PFSK-1 (cell line): ENCODE measurements around the gene INSYN1.

Source experiments
- FOXP2 ChIP-seq: optimal IDR thresholded peaks from 2 replicates; pipeline ENCODE3; 2011; ENCODE audit warnings: borderline replicate concordance, control low read depth, inconsistent platforms; ENCODE audit not compliant: insufficient read depth; ENCODE audit errors: extremely low read length, extremely low read depth
- POLR2AphosphoS5 ChIP-seq: IDR thresholded peaks from 2 replicates; pipeline ENCODE4 v1.6.1; 2012; ENCODE audit warnings: low read depth, mild to moderate bottlenecking, control low read depth, low read length, moderate library complexity
- REST ChIP-seq, 2 experiments: IDR thresholded peaks; 2 replicates each; pipeline versions ENCODE4 v1.6.1 to v1.8.0; 2011 to 2012; ENCODE audit warnings: low read depth in 2 of 2, low read length in 2 of 2, control low read depth in 1 of 2, inconsistent platforms in 1 of 2, mild to moderate bottlenecking in 1 of 2, moderate library complexity in 1 of 2; ENCODE audit not compliant: insufficient read depth in 1 of 2
- SIN3A ChIP-seq: IDR thresholded peaks from 2 replicates; pipeline ENCODE4 v1.6.1; 2012; ENCODE audit warnings: mild to moderate bottlenecking, low read length, moderate library complexity, borderline replicate concordance; ENCODE audit not compliant: insufficient read depth
- TAF1 ChIP-seq: IDR thresholded peaks from 2 replicates; pipeline ENCODE4 v1.6.1; 2012; ENCODE audit warnings: low read length, control low read depth, borderline replicate concordance; ENCODE audit not compliant: insufficient read depth

The INSYN1 gene

DNA sequence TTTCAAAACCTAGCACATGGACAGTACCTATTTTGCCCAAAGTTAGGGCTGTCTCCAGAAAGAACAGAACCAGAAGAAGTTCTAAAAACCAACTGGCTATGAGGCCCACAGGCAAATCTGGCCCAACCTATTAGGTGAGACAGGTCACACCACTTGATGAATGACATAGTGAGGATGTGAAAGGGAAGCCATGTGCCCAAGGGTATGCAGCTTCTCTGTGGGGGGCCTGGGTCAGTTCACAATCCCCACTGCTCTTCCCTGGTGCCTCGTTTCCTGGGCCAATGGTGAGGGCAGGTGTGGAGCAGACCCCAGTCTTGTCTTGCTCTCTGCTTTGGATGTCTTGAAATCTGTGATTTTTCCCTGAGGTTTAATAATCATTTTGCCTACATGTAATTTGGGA, 8.9 kb downstream of the INSYN1 start:
- TF ChIP-seq FOXP2: no peak
- no peak for TF ChIP-seq POLR2AphosphoS5
- TF ChIP-seq SIN3A: no peak

DNA sequence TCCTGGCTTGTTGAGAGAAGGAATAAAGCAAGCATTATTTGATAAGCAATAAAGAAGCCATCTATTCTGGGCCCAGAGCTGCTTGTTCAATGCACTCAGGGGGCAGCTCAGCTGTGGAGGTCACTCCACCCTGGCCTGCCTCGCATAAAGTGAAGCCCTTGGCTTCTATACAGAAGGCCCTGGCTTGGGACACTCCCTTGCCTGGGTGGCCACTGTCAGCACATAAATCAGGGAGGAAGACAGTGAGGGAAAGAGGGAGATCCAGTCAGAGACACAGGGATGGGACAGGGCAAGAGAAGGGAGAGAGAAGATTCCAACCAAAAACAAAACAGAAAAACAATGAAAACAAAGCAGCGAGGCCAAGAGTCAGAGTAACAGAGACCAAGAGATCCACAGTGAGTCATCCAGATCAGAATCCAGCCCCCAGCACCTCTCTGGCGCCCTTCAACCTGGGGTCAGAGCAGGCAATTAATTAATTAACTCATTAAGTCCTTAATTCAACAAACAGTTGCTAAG, 11.8 kb downstream of the INSYN1 start:
- TF ChIP-seq POLR2AphosphoS5: no peak
- TF ChIP-seq SIN3A: no peak
- no peak for TF ChIP-seq FOXP2
- no peak for TF ChIP-seq REST (IDR thresholded peaks at IDR 0.05; ENCODE audit: insufficient read depth in 1 of 2, low read depth in 2 of 2, low read length in 2 of 2)
- TF ChIP-seq TAF1: no peak

- no peak for TF ChIP-seq POLR2AphosphoS5
- no peak for TF ChIP-seq SIN3A
- no peak for TF ChIP-seq TAF1
- TF ChIP-seq FOXP2: no peak
- no peak for TF ChIP-seq REST (IDR thresholded peaks at IDR 0.05; ENCODE audit: insufficient read depth in 1 of 2, low read depth in 2 of 2, low read length in 2 of 2)
Observed at GRCh38 chr15:73740152-73741048, 12.8 kb downstream of the INSYN1 start.

GRCh38 chr15:73737535-73737934, 15.6 kb downstream of the INSYN1 start:
- TF ChIP-seq SIN3A (no peak), REST (IDR thresholded peaks at IDR 0.05; ENCODE audit: insufficient read depth in 1 of 2, low read depth in 2 of 2, low read length in 2 of 2) (no peak), TAF1 (no peak), POLR2AphosphoS5 (no peak), FOXP2 (no peak)

GRCh38 chr15:73732930-73733329, 20.2 kb downstream of the INSYN1 start:
- TF ChIP-seq SIN3A: no peak
- TF ChIP-seq FOXP2: no peak
- TF ChIP-seq TAF1: no peak
- TF ChIP-seq POLR2AphosphoS5: no peak
- no peak for TF ChIP-seq REST (IDR thresholded peaks at IDR 0.05; ENCODE audit: insufficient read depth in 1 of 2, low read depth in 2 of 2, low read length in 2 of 2)
